Epithelial cell of proximal tubule (primary cell): ENCODE measurements around the gene FBXO21. TPM values are rescaled to one million over a fixed set of nuclear protein-coding genes. Genes with fewer than 3 reads are reported as not detected.

Experiments used
- DNase-seq: peaks from one replicate; pipeline ENCODE4 v3.0.0-alpha.2; 2011; ENCODE audit warnings: low read depth
- H3K4me3 ChIP-seq: 2 replicates; pipeline ENCODE4 v1.5.1; 2011; ENCODE audit warnings: low read depth, mild to moderate bottlenecking, low read length
- total RNA-seq: library from RNA; depleted of rRNA; stranded (reverse); fragments of >200 nt; gene quantifications from 2 replicates; pipeline ENCODE4 v1.2.3, GENCODE V29; 2015
- TF ChIP-seq, protein P1 (sequence below): conservative IDR thresholded peaks from 2 replicates; pipeline ENCODE4 v1.5.1; 2012; ENCODE audit warnings: low read depth, mild to moderate bottlenecking, low read length

The FBXO21 gene
- total RNA-seq, 1 donor from 2014 or later: 35.7 TPM

DNA sequence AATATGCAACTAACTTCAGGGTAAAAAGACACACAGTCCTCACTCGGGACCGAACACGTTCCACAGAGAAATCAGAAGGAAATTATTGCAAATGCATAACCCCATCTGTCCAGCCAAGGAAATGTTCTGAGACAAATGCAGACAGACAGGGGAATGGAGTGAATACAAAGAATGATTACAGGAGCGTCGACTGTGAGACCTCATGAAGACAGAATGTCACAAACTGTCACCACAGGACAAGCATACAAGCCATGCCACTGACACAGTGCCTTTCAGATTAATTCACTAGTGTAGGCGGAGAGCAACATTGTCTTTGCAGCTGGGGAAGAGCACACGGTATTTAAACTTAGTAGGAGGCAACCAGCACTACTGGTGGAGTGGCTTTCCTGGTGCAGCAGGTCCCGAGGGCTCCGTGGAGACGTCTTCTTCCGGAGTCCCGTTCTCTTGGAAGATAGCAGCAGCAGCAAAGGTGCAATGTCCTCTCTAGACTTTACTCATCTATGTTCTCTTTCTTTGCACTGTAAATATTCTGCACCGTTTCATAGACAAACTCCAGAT is 44.6 kb downstream of the FBXO21 start:
- DNase-seq: no peak
- TF ChIP-seq, protein P1, sequence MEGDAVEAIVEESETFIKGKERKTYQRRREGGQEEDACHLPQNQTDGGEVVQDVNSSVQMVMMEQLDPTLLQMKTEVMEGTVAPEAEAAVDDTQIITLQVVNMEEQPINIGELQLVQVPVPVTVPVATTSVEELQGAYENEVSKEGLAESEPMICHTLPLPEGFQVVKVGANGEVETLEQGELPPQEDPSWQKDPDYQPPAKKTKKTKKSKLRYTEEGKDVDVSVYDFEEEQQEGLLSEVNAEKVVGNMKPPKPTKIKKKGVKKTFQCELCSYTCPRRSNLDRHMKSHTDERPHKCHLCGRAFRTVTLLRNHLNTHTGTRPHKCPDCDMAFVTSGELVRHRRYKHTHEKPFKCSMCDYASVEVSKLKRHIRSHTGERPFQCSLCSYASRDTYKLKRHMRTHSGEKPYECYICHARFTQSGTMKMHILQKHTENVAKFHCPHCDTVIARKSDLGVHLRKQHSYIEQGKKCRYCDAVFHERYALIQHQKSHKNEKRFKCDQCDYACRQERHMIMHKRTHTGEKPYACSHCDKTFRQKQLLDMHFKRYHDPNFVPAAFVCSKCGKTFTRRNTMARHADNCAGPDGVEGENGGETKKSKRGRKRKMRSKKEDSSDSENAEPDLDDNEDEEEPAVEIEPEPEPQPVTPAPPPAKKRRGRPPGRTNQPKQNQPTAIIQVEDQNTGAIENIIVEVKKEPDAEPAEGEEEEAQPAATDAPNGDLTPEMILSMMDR: no peak
- H3K4me3 ChIP-seq: no peak overlapping the region

DNA sequence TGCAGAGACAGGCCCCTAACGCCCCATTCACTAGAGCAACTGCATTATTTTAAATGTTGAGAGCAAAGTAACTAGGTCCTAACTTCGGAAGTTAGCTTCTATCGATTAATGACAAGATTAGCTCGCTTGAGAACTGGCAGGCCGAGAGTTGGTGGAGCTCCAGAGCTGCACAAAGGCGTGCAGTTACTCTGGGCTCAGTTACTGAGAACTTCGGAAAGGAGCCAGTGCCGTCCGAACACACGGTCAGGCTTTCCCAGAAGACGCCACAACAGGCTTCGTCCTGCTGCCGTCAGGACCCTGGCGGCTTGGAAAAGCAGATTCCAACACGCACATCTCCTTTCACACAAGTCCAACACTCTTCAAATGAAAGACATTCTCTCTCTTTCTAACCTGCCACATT is 45.7 kb downstream of the FBXO21 start:
- TF ChIP-seq, protein P1: no peak
- no peak overlapping the region for H3K4me3 ChIP-seq
- no peak for DNase-seq

DNA sequence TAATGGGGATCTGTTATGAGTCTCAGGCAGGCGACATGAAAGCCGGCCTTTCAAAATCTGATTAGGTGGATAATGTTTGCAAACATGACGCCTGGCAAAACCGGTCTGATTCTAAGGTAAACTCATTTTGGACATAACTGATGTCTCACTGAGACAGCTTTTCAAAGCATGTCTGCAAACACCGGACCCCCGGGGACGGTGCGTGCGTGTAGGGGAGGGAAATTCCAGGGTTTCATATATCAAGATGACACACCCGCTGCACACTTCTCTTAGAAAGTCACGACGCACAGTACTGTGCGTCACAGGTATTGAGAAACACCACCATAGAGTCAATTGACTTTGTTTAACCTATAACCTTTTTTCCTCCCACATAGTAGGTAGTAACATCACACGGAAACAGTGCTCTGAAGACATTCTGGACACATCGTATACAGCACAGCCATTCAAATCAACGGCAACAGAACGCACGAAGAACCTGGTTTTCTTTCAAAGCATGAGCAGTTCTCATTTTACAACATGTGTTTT is 47.2 kb downstream of the FBXO21 start:
- TF ChIP-seq, protein P1: no peak
- H3K4me3 ChIP-seq: no peak overlapping the region
- no peak for DNase-seq

DNA sequence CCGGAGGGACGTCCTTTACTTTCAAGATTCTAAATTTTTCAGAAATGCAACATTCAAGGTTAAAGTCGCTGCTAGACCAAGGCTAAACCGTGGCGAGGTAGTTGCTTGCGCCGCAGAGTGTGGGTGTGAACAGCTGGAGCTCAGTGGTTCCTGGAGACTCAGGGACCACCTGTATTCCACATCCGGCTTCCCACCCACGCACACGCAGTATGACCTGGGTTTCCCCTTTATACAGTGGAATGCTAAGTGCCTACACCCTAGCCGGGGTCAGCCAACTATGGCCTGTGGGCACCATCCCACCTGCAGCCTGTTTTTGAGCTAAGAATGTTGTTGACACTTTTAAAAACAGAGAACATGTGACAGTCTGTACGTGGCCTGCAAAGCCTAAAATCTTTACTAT is 48.2 kb downstream of the FBXO21 start:
- TF ChIP-seq, protein P1: no peak
- no peak for DNase-seq
- no peak overlapping the region for H3K4me3 ChIP-seq

DNA sequence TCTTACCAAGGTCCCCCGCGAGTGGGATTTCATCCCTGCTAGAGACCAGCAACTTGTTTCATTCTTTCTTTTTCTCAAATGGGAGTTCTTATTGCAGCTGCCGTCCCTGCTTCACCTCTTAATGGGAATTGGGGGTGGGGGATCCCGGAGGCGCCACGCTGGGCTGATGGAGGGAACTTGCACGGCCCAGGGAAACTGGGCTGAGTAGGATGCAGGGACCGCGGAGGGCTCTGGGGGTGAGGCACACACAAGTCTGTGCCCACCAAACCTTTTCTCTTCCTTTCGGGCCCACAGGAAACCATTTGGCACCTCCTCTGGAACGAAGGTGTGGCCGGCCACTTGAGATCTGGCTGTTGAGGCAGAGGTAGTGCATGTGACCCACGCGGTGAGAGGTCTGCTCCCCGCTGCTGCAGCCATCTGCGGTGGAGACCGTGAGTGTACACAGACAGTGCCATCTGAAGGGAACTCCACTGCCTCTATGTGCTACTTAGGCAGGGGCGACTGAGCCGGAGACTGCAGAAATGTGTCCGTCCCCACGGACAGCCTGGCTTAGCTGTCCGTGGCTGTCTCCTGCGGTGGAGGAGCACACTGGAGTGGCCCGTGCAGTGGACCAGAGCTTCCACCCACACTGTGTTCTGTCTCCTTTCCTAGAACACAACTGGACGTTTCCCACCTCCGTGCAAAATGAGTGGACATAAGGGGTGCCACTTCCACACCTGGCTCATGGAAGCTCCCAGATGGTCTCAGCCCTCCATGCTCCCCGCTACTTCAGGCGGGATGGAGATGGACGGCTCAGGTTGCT is 49.0 kb downstream of the FBXO21 start:
- no peak for DNase-seq
- no peak overlapping the region for H3K4me3 ChIP-seq
- TF ChIP-seq, protein P1: no peak

DNA sequence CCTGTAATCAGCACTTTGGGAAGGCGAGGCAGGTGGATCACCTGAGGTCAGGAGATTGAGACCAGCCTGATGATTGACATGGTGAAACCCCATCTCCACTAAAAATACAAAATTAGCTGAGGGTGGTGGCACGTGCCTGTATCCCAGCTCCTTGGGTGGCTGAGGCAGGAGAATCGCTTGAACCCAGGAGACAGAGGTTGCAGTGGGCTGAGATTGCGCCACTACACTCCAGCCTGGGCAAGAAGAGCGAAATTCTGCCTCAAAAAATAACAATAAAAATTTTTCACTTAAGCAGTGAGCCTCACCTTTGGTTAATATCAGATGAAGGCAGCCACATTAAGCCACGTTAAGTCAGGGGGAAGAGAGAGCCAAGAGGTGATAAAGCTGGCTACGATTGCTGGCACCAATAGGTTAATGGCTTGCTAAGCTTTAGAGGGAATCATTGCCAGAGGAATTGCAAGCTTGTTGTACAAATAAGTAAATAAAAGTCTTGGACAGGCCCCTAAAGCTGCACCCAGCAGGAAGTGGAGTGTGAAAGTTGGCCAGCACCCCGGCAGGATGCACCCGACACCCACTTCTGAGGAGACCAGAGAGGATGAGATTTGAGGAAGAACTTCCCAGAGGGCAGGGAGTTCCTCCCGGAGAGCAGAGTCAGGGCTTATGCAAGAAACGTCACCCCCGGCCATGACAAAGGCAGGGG is 49.7 kb downstream of the FBXO21 start:
- H3K4me3 ChIP-seq: no peak overlapping the region
- TF ChIP-seq, protein P1: no peak
- DNase-seq: no peak
